ENCODE data around the gene PLCL2. TPM values are rescaled to one million over a fixed set of nuclear protein-coding genes. Genes with fewer than 3 reads are reported as not detected.

PLCL2 gene
- total and polyA plus RNA-seq, 12 donors, result 4.5 to 44.0 (median 27.1) TPM

DNA sequence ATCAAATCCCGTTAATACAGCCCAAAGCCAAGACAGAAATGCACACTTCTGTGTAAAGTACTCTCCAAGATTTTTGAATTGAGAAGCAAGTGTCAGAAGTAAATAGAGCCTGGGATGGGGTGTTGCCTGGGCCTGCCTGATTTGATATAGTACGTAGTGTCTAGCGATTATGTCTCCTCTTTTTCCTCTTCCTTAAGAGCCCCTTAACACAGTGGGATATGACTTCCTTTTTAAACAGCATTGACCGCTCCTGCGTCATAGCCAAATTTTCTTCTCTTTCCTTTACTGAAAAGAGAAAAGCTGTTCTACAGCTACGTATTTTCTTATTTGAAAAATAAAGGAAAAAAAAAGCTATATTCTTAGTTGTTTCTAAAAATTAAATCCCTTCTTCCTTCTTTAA, 97.7 kb downstream of the PLCL2 start:
- no peak overlapping the region for H3K27ac ChIP-seq
- DNase-seq, result no peak
- intact Hi-C loops (cut with DNase I), result no loop called here
- H3K36me3 ChIP-seq (replicated peaks in 1 of 2), result no peaks in the 10 kb centered on the region
- H3K9me3 ChIP-seq (replicated peaks in 1 of 3), result no peaks in the 10 kb centered on the region
- WGBS, 4 donors, result 73 to 78% (median 77%) methylated on average over 6 of the region's 6 CpGs
- TF ChIP-seq POLR2A (IDR thresholded peaks at IDR 0.05), result no peak
- TF ChIP-seq, protein P1, sequence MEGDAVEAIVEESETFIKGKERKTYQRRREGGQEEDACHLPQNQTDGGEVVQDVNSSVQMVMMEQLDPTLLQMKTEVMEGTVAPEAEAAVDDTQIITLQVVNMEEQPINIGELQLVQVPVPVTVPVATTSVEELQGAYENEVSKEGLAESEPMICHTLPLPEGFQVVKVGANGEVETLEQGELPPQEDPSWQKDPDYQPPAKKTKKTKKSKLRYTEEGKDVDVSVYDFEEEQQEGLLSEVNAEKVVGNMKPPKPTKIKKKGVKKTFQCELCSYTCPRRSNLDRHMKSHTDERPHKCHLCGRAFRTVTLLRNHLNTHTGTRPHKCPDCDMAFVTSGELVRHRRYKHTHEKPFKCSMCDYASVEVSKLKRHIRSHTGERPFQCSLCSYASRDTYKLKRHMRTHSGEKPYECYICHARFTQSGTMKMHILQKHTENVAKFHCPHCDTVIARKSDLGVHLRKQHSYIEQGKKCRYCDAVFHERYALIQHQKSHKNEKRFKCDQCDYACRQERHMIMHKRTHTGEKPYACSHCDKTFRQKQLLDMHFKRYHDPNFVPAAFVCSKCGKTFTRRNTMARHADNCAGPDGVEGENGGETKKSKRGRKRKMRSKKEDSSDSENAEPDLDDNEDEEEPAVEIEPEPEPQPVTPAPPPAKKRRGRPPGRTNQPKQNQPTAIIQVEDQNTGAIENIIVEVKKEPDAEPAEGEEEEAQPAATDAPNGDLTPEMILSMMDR (IDR thresholded peaks at IDR 0.05), result no peak
- no peaks in the 10 kb centered on the region for H3K27me3 ChIP-seq
- no peaks in the 10 kb centered on the region for H3K4me1 ChIP-seq (replicated peaks in 1 of 2)
- no peak overlapping the region for H3K4me3 ChIP-seq

DNA sequence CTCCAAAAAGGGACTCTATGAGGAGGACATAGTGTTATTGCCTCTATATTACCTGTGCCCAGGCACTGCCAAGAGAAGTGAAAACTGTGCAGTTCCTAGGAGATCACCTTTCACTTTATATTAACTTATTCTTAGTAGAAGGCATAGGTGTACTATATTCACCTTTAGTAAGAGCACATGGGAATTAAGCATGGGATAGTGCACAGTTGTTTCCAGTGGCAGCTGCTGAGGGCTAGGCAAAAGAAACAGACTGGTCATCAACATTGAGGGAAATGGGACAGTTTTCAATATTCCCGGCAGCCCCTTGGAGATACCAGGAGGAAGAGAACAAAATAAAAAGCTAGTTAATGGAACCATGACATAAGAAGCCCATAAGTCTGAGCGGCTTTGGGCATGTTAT, 100.9 kb downstream of the PLCL2 start:
- Histone ChIP-seq H3K27ac (no peak overlapping the region), H3K4me1 (replicated peaks in 1 of 2) (no peaks in the 10 kb centered on the region), H3K27me3 (no peaks in the 10 kb centered on the region), H3K9me3 (replicated peaks in 1 of 3) (no peaks in the 10 kb centered on the region), H3K36me3 (replicated peaks in 1 of 2) (no peaks in the 10 kb centered on the region), H3K4me3 (no peak overlapping the region)
- intact Hi-C loops (cut with DNase I), result no loop called here
- DNase-seq, result no peak
- no peak for TF ChIP-seq POLR2A (IDR thresholded peaks at IDR 0.05)
- TF ChIP-seq, protein P1 (IDR thresholded peaks at IDR 0.05), result no peak
- WGBS, 4 donors, result 96 to 100% (median 98%) methylated on average over 2 of the region's 2 CpGs

DNA sequence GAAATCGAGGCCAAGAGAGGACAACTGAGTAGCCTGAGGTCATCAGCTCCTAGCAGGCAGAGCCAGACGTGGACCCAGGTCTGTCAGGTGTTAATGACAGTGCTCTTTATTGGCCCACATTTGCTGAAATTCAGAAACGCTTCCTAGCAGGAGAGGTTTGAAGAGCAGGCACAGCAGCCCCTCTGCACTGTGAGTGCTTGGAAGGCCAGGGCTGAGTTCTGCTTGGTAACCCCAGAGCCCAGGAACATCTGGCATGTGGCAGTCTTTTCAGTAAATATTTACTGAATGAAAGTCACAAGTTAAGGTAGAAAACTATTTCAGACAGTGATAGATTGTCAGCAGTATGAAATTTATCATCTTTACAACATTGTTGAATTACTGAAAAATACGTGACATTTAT, 102.4 kb downstream of the PLCL2 start:
- Histone ChIP-seq H3K4me1 (replicated peaks in 1 of 2) (no peaks in the 10 kb centered on the region), H3K9me3 (replicated peaks in 1 of 3) (no peaks in the 10 kb centered on the region), H3K4me3 (no peak overlapping the region), H3K27me3 (no peaks in the 10 kb centered on the region), H3K27ac (no peak overlapping the region), H3K36me3 (replicated peaks in 1 of 2) (no peaks in the 10 kb centered on the region)
- TF ChIP-seq POLR2A (IDR thresholded peaks at IDR 0.05), result no peak
- TF ChIP-seq, protein P1 (IDR thresholded peaks at IDR 0.05), result no peak
- DNase-seq, result no peak
- 66 to 73% (median 69%) methylated on average over 4 of the region's 4 CpGs for WGBS, 4 donors
- intact Hi-C loops (cut with DNase I), result no loop called here

DNA sequence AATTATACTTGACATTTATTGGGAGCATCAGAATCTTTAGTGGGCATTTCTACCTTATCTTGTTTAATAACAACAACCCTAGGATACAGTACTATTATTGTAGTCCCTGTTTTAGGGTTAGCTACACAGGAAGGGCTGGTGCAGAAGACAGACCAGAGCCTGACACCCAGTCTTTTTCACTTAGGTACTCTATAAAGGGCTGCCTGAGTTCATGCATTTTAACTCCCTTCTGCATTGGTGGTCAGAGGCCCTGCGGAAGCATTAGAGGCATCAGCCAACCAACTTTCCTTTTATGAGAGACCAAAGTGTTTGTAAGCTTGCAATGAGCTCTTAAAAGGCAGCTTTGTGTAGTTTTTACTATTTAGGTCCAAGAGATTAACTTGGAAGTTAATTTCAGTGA, 105.4 kb downstream of the PLCL2 start:
- no peaks in the 10 kb centered on the region for H3K36me3 ChIP-seq (replicated peaks in 1 of 2)
- no peak for DNase-seq
- H3K9me3 ChIP-seq (replicated peaks in 1 of 3), result no peaks in the 10 kb centered on the region
- H3K4me3 ChIP-seq, result no peak overlapping the region
- WGBS, 4 donors, result 93 to 100% (median 98%) methylated on average over 1 of the region's 1 CpG
- intact Hi-C loops (cut with DNase I), result no loop called here
- no peak for TF ChIP-seq POLR2A (IDR thresholded peaks at IDR 0.05)
- TF ChIP-seq, protein P1 (IDR thresholded peaks at IDR 0.05), result no peak
- peaks cover 0 to 19% of the 10 kb centered on the region in 2 donors for H3K4me1 ChIP-seq (replicated peaks in 1 of 2)
- H3K27me3 ChIP-seq, result no peaks in the 10 kb centered on the region
- H3K27ac ChIP-seq, result no peak overlapping the region
